Right atrium auricular region (tissue), 2 donors: ENCODE results near the gene CHRNG. TPM values are rescaled to one million over a fixed set of nuclear protein-coding genes. Genes with fewer than 3 reads are reported as not detected.

ENCODE experiments used
- DNase-seq: peaks from one replicate; pipeline ENCODE4 v3.0.0-alpha.2; 2019; ENCODE audit warnings: low spot score
- H3K27ac ChIP-seq, 2 donors: fragments of 200-600 bp; sonication (generic); 1 replicate in 1 of 2; 2 replicates in 1 of 2; pipeline ENCODE4 v1.5.1; 2016 to 2019
- H3K27me3 ChIP-seq, 2 donors: fragments of 200-600 bp; sonication (generic); one replicate each; pipeline versions ENCODE4 v1.5.1 to v1.6.0; 2017 to 2019
- H3K36me3 ChIP-seq: fragments of 200-600 bp; sonication (generic); one replicate; pipeline ENCODE4 v1.5.1; 2016
- H3K4me1 ChIP-seq, 2 donors: fragments of 200-600 bp; sonication (generic); one replicate each; pipeline versions ENCODE4 v1.5.1 to v1.6.0; 2017 to 2019
- H3K4me3 ChIP-seq, 2 donors: fragments of 200-600 bp; sonication (generic); 1 replicate in 1 of 2; 2 replicates in 1 of 2; pipeline ENCODE4 v1.5.1; 2017 to 2019; ENCODE audit warnings: mild to moderate bottlenecking in 1 of 2, moderate library complexity in 1 of 2
- H3K9me3 ChIP-seq, 2 donors: fragments of 200-600 bp; sonication (generic); one replicate each; pipeline ENCODE4 v1.5.1; 2019
- CTCF ChIP-seq, 2 donors: fragments of 200-600 bp; sonication (generic); IDR thresholded peaks; one replicate each; pipeline ENCODE4 v1.5.1; 2019; ENCODE audit warnings: antibody characterized with exemption in 2 of 2
- total RNA-seq, 2 donors: library from RNA; depleted of rRNA; stranded (reverse); fragments of >200 nt; gene quantifications; one replicate each; pipeline ENCODE4 v1.1.0, GENCODE V29; 2016

Gene CHRNG
- total RNA-seq, 2 donors from 2014 or later: not detected

DNA sequence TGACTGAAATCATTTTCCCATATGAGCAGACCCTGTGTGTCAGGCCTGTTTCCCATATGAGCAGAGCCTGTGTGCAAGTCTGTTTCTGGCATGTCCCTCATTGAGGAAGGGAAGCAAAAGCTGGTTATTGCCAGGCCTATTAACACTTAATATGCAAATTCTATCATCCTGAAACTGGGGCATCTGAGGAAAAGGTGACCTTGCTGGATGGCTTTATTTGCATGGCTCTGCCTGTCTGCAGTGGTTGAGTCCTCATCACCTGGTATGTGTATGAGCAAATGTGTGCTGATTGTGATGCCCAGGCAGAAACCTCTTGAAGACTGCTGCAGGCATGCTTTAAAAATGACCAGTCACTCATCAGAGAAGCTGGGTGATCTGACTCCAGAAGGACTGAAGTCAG, 42.2 kb downstream of the CHRNG start:
- no peak for TF ChIP-seq CTCF (IDR thresholded peaks at IDR 0.05)
- no peak overlapping the region for H3K4me3 ChIP-seq
- no peaks in the 10 kb centered on the region for H3K4me1 ChIP-seq
- no peak for DNase-seq
- H3K27ac ChIP-seq: no peak overlapping the region
- peaks cover 29% of the 10 kb centered on the region for H3K36me3 ChIP-seq
- no peaks in the 10 kb centered on the region for H3K27me3 ChIP-seq
- H3K9me3 ChIP-seq: no peaks in the 10 kb centered on the region

DNA sequence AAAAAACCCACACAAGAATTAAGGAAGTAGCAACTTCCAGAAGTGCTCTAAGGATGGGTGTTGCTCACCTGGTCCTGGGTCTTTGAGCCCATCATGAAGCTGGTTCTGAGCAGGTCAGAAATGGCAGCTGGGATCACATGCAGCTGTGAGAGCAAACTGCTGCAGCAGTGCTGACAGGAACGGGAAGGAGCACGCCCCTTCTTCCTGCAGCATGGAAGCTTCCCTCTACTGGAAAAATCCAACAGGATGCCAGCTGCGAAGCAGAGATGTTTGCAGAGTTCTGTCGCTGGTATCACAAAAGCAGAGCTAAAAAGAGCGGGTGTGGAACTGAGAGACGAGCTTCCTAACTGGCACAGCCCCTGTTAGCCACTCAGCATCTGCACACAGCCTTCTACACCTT, 44.7 kb downstream of the CHRNG start:
- H3K36me3 ChIP-seq: peaks cover 29% of the 10 kb centered on the region

DNA sequence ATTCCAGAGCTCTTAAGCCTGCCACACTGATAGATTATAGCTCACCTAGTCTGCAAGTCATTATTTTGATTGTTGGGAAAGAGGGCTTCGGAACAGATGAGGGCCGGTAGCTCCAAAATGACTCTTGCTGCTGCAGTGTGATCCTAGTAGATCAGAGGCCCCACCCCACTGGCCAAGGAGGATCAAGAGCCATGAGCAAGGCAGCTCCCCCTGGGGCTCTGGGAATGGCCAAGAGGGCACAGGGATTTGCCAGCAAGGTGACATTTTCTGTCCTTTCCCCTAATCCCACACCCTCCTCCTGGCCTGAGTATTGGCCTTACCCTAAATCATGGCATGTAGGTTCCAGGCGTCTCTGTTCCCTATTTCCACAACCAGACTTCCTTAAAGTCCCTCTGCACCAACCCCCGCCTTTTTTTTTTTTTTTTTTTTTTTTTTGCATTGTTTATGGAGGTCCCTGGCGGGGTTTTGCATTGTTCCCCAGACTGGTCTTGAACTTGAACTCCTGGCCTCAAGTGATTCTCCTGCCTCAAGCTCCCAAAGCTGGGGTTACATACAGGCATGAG, 47.5 kb downstream of the CHRNG start:
- Histone ChIP-seq H3K36me3 (peaks cover 11% of the 10 kb centered on the region), H3K4me3 (no peak overlapping the region), H3K27me3 (no peaks in the 10 kb centered on the region), H3K27ac (no peak overlapping the region), H3K9me3 (no peaks in the 10 kb centered on the region), H3K4me1 (peaks cover 0 to 11% of the 10 kb centered on the region in 2 donors)
- TF ChIP-seq CTCF (IDR thresholded peaks at IDR 0.05): no peak
- DNase-seq: no peak

More for the DNA sequence above, 44.7 kb downstream of the CHRNG start:
- Histone ChIP-seq H3K4me3 (no peak overlapping the region), H3K27ac (no peak overlapping the region), H3K27me3 (no peaks in the 10 kb centered on the region), H3K4me1 (peaks cover 0 to 11% of the 10 kb centered on the region in 2 donors), H3K9me3 (no peaks in the 10 kb centered on the region)
- DNase-seq: no peak
- no peak for TF ChIP-seq CTCF (IDR thresholded peaks at IDR 0.05)

- Histone ChIP-seq H3K9me3 (no peaks in the 10 kb centered on the region), H3K4me3 (no peak overlapping the region), H3K27ac (no peak overlapping the region), H3K36me3 (peaks cover 6% of the 10 kb centered on the region), H3K27me3 (no peaks in the 10 kb centered on the region), H3K4me1 (peaks cover 0 to 13% of the 10 kb centered on the region in 2 donors)
- no peak for TF ChIP-seq CTCF (IDR thresholded peaks at IDR 0.05)
- DNase-seq: no peak
These were observed 48.0 kb downstream of the CHRNG start for GRCh38 chr2:232587512-232587911.

DNA sequence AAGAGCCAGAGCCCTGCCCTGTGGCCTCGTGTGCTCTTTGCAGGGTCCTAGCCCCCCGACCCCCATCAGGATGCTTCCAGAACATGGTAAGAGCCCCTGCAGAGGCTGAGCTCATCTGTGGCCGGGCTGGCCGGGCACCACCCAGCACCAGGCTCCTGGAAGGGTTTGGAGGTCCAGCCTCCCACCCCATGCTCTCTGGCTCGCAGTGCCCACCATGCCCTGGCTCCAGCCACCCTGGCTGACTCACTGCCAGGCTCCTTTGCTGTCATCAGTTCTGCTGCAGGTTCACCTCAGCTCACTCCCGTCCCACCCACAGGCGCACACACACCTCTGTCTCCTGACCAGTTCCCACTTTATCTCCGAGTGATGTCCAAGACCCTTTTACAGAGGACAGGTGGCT, 48.5 kb downstream of the CHRNG start:
- Histone ChIP-seq H3K36me3 (peaks cover under 1% of the 10 kb centered on the region), H3K9me3 (no peaks in the 10 kb centered on the region), H3K27me3 (no peaks in the 10 kb centered on the region), H3K4me3 (no peak overlapping the region), H3K4me1 (peaks cover 0 to 19% of the 10 kb centered on the region in 2 donors), H3K27ac (no peak overlapping the region)
- no peak for TF ChIP-seq CTCF (IDR thresholded peaks at IDR 0.05)
- DNase-seq: no peak
